H1 (cell line): ENCODE measurements around the gene FCN3. TPM values are rescaled to one million over a fixed set of nuclear protein-coding genes. Genes with fewer than 3 reads are reported as not detected.

ENCODE experiments used
- CHD1 ChIP-seq: IDR thresholded peaks from 2 replicates; pipeline ENCODE4 v1.6.1; 2012; ENCODE audit warnings: low read depth, low read length, improper control_type of control experiment
- MAFK ChIP-seq: IDR thresholded peaks from 2 replicates; pipeline ENCODE4 v1.6.1; 2012; ENCODE audit warnings: low read depth, mild to moderate bottlenecking, improper control_type of control experiment, low read length
- SIN3A ChIP-seq, 2 experiments: IDR thresholded peaks in 1 of 2; conservative IDR thresholded peaks in 1 of 2; 2 replicates each; pipeline ENCODE4 v1.6.1; 2011 to 2012; ENCODE audit warnings: low read length in 2 of 2, improper control_type of control experiment in 1 of 2, low read depth in 1 of 2, mild to moderate bottlenecking in 1 of 2
- SP1 ChIP-seq: IDR thresholded peaks from 2 replicates; pipeline ENCODE4 v1.6.1; 2011; ENCODE audit warnings: low read depth, low read length
- SP4 ChIP-seq: IDR thresholded peaks from 2 replicates; pipeline ENCODE4 v1.6.1; 2012; ENCODE audit warnings: low read length, inconsistent platforms
- TEAD4 ChIP-seq: IDR thresholded peaks from 2 replicates; pipeline ENCODE4 v1.6.1; 2012; ENCODE audit warnings: low read depth, low read length, inconsistent platforms, mixed read lengths
- polyA plus RNA-seq, 7 experiments: library from polyadenylated mRNA; depleted of rRNA in 3 of 7; stranded (reverse) in 5 of 7; unstranded in 2 of 7; fragments of >200 nt in 5 of 7; fragments of 200-250 nt in 2 of 7; gene quantifications; 1 replicate in 5 of 7; 2 replicates in 1 of 7; 4 replicates in 1 of 7; pipeline versions ENCODE4 v1.2.1 to v1.2.3, GENCODE V29; 2011 to 2013; ENCODE audit warnings: missing spikeins in 2 of 7, mixed read lengths in 2 of 7
- total RNA-seq: library from RNA; stranded (reverse); fragmentation: NEBNext Ultra II Directional; extraction: Animal tissue kit (Norgen Biotek cat#: 25700); gene quantifications from 2 replicates; pipeline ENCODE4 v1.2.1, GENCODE V29; 2021
- TF ChIP-seq, protein P1 (sequence below): fragments of 300-600 bp; sonication (generic); IDR thresholded peaks from 2 replicates; pipeline ENCODE4 v1.7.1; 2012; ENCODE audit warnings: low read length, moderate library complexity, mild to moderate bottlenecking, inconsistent platforms; ENCODE audit not compliant: insufficient replicate concordance
- TF ChIP-seq, protein P2 (sequence below): IDR thresholded peaks from 2 replicates; pipeline ENCODE4 v1.6.1; 2011; ENCODE audit warnings: low read depth, mild to moderate bottlenecking, low read length; ENCODE audit not compliant: insufficient read depth

FCN3 gene
- total and polyA plus RNA-seq, 2 of the 8 experiments (the other 6 are each of a cell fraction or from before 2014, with no cell fraction given): 0.30 to 0.57 TPM

DNA sequence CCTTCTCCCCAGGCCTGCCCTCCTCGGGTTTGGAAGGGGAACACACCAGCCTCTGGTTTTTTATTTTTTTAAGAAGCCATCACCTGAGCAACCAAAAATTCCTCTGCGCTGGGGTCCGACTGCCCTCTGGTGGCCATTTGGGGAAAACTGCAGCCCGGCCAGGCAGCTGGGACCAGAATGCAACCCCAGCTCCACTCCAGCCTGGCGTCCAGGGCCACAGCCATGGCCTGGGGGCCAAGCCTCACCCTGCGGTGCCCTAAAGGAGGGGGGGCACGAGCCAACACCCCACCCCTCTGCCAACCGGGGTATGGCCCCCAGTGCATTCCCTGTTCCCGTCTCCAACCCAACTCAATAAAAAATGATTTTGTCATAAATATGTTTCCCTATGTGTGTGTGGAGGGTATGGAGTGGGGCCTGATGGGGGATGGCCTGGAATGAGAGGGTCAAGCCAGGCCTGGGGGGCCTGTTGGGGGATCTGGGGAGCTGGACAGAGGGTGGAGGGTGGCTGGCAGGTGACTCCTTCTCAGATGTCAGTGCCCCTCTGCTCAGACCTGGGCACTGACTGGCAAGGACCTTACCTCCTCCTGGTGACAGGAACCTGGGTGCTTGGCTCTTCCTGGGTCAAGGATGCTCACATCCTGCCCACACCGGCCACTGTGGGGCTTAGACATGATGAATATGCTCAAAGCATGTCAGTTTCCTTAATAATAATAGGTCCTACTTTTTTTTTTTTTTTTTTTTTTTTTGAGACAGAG, 21.0 kb upstream of the FCN3 start (continued):
- TF ChIP-seq, protein P1, sequence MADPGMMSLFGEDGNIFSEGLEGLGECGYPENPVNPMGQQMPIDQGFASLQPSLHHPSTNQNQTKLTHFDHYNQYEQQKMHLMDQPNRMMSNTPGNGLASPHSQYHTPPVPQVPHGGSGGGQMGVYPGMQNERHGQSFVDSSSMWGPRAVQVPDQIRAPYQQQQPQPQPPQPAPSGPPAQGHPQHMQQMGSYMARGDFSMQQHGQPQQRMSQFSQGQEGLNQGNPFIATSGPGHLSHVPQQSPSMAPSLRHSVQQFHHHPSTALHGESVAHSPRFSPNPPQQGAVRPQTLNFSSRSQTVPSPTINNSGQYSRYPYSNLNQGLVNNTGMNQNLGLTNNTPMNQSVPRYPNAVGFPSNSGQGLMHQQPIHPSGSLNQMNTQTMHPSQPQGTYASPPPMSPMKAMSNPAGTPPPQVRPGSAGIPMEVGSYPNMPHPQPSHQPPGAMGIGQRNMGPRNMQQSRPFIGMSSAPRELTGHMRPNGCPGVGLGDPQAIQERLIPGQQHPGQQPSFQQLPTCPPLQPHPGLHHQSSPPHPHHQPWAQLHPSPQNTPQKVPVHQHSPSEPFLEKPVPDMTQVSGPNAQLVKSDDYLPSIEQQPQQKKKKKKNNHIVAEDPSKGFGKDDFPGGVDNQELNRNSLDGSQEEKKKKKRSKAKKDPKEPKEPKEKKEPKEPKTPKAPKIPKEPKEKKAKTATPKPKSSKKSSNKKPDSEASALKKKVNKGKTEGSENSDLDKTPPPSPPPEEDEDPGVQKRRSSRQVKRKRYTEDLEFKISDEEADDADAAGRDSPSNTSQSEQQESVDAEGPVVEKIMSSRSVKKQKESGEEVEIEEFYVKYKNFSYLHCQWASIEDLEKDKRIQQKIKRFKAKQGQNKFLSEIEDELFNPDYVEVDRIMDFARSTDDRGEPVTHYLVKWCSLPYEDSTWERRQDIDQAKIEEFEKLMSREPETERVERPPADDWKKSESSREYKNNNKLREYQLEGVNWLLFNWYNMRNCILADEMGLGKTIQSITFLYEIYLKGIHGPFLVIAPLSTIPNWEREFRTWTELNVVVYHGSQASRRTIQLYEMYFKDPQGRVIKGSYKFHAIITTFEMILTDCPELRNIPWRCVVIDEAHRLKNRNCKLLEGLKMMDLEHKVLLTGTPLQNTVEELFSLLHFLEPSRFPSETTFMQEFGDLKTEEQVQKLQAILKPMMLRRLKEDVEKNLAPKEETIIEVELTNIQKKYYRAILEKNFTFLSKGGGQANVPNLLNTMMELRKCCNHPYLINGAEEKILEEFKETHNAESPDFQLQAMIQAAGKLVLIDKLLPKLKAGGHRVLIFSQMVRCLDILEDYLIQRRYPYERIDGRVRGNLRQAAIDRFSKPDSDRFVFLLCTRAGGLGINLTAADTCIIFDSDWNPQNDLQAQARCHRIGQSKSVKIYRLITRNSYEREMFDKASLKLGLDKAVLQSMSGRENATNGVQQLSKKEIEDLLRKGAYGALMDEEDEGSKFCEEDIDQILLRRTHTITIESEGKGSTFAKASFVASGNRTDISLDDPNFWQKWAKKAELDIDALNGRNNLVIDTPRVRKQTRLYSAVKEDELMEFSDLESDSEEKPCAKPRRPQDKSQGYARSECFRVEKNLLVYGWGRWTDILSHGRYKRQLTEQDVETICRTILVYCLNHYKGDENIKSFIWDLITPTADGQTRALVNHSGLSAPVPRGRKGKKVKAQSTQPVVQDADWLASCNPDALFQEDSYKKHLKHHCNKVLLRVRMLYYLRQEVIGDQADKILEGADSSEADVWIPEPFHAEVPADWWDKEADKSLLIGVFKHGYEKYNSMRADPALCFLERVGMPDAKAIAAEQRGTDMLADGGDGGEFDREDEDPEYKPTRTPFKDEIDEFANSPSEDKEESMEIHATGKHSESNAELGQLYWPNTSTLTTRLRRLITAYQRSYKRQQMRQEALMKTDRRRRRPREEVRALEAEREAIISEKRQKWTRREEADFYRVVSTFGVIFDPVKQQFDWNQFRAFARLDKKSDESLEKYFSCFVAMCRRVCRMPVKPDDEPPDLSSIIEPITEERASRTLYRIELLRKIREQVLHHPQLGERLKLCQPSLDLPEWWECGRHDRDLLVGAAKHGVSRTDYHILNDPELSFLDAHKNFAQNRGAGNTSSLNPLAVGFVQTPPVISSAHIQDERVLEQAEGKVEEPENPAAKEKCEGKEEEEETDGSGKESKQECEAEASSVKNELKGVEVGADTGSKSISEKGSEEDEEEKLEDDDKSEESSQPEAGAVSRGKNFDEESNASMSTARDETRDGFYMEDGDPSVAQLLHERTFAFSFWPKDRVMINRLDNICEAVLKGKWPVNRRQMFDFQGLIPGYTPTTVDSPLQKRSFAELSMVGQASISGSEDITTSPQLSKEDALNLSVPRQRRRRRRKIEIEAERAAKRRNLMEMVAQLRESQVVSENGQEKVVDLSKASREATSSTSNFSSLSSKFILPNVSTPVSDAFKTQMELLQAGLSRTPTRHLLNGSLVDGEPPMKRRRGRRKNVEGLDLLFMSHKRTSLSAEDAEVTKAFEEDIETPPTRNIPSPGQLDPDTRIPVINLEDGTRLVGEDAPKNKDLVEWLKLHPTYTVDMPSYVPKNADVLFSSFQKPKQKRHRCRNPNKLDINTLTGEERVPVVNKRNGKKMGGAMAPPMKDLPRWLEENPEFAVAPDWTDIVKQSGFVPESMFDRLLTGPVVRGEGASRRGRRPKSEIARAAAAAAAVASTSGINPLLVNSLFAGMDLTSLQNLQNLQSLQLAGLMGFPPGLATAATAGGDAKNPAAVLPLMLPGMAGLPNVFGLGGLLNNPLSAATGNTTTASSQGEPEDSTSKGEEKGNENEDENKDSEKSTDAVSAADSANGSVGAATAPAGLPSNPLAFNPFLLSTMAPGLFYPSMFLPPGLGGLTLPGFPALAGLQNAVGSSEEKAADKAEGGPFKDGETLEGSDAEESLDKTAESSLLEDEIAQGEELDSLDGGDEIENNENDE: no peak
- TF ChIP-seq SP1: 0 out of 2 replicates have a peak, but pooled peaks have one; percentile 20
- TF ChIP-seq SIN3A (conservative IDR thresholded peaks at IDR 0.05 in 1 of 2, IDR thresholded peaks at IDR 0.05 in 1 of 2; ENCODE audit: low read depth in 1 of 2, low read length in 2 of 2): peak in 1 of 2 experiments; percentile 54; a peak in 1 of 4 replicates
- TF ChIP-seq MAFK: no peak
- 0 out of 2 replicates have a peak, but pooled peaks have one; percentile 37 for TF ChIP-seq SP4
- no peak for TF ChIP-seq CHD1
- TF ChIP-seq TEAD4: peak; percentile 78
- TF ChIP-seq, protein P2, sequence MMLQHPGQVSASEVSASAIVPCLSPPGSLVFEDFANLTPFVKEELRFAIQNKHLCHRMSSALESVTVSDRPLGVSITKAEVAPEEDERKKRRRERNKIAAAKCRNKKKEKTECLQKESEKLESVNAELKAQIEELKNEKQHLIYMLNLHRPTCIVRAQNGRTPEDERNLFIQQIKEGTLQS: peak; percentile 53; the same call in 1 of the 2 replicates
